ENCODE results near the gene TMSB4X. TPM values are rescaled to one million over a fixed set of nuclear protein-coding genes. Genes with fewer than 3 reads are reported as not detected.
A peak's percentile ranks its signal among the peaks of the same experiment; 100 is the strongest.
"Not testable (repeated sequence)": the region's sequence is repeated elsewhere in the genome, so short reads cannot be mapped to it uniquely, and the experiment has no call there.

Gene TMSB4X
- total RNA-seq, 4 donors from 2014 or later = 435 to 1,751 (median 1,260) TPM

GRCh38 chrX:12979616-12980015, 4.7 kb downstream of the TMSB4X start:
- TF ChIP-seq CTCF (IDR thresholded peaks at IDR 0.05) = no peak
- no peak for TF ChIP-seq POLR2A (IDR thresholded peaks at IDR 0.05)
- DNase-seq = no peak
- intact Hi-C loops (cut with DNase I) = no loop called here
- Histone ChIP-seq H3K4me3 (no peak overlapping the region), H3K27ac (peak overlapping the region in 3 of 4 donors; percentile 28 to 94 (median 91)), H3K36me3 (no peaks in the 10 kb centered on the region), H3K4me1 (peaks cover 0 to 5% (median 4%) of the 10 kb centered on the region in 3 donors), H3K9me3 (no peaks in the 10 kb centered on the region), H3K27me3 (peaks cover 0 to 7% (median 0%) of the 10 kb centered on the region in 4 donors)
- 48 to 59% methylated on average over 6 of the region's 6 CpGs for WGBS, 2 donors

GRCh38 chrX:12980039-12980438, 5.1 kb downstream of the TMSB4X start:
- H3K27me3 ChIP-seq; H3K4me1 ChIP-seq; H3K9me3 ChIP-seq; H3K4me3 ChIP-seq; intact Hi-C loops (cut with DNase I); DNase-seq; H3K36me3 ChIP-seq: not testable (repeated sequence)
- peak overlapping the region in 3 of 4 donors; percentile 28 to 94 (median 91) for H3K27ac ChIP-seq
- 55 to 75% methylated on average over 7 to 9 of the region's 9 CpGs for WGBS, 2 donors

GRCh38 chrX:12981880-12982279, 7.0 kb downstream of the TMSB4X start:
- intact Hi-C loops (cut with DNase I) = no loop called here
- Histone ChIP-seq H3K36me3 (no peaks in the 10 kb centered on the region), H3K27me3 (no peaks in the 10 kb centered on the region), H3K4me1 (peaks cover 0 to 9% (median 6%) of the 10 kb centered on the region in 3 donors), H3K9me3 (no peaks in the 10 kb centered on the region), H3K4me3 (no peak overlapping the region), H3K27ac (peak overlapping the region in 2 of 4 donors; percentile 24 to 25)
- DNase-seq = no peak
- WGBS, 2 donors = 46 to 72% methylated on average over 2 to 3 of the region's 3 CpGs
- TF ChIP-seq POLR2A (IDR thresholded peaks at IDR 0.05) = no peak

DNA sequence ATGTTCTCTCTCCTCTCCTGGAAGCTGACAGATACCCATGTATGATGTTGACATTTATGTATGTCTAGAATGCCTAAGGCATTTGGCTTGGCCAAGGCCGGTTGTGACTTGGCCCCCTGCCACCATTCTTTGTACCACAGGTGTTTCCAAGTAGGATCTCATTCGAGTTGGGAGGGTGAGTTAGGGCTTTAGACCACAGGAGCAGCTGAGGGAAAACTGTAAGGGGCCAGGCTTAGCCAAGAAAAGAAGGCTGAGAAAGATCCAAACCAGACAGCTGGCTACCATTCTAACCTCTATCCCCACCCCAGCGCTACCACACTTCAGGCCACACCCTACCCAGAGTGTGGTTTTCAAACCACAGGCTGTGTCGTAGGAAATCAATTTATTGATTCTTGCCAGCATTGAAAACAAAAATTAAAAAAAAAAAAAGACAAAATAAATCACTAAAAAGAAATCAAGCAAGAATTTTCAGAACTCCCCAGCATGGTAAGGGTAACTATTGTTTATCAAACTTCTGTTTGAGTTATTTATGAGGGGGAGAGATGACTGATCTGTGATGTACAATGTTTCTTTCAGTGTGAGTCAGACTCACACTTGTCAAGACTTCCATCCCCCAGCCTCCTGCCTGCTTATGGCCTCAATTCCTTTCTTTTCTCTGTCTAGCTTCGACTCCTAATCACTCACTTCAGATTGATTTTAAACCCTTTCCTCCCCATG, 9.9 kb downstream of the TMSB4X start:
- H3K4me3 ChIP-seq = no peak overlapping the region
- WGBS, 2 donors = 8 to 24% methylated on average over 5 of the region's 5 CpGs
- no peaks in the 10 kb centered on the region for H3K9me3 ChIP-seq
- peak overlapping the region in 1 of 4 donors; percentile 36 for H3K27ac ChIP-seq
- TF ChIP-seq POLR2A (IDR thresholded peaks at IDR 0.05) = no peak
- TF ChIP-seq CTCF (IDR thresholded peaks at IDR 0.05) = no peak
- peaks cover 0 to 28% (median 9%) of the 10 kb centered on the region in 3 donors for H3K4me1 ChIP-seq
- no peaks in the 10 kb centered on the region for H3K27me3 ChIP-seq
- intact Hi-C loops (cut with DNase I) = no loop called here
- no peak for DNase-seq
- no peaks in the 10 kb centered on the region for H3K36me3 ChIP-seq

GRCh38 chrX:12985331-12985730, 10.4 kb downstream of the TMSB4X start:
- Histone ChIP-seq H3K27ac (no peak overlapping the region), H3K9me3 (no peaks in the 10 kb centered on the region), H3K36me3 (no peaks in the 10 kb centered on the region), H3K4me3 (no peak overlapping the region), H3K4me1 (peaks cover 0 to 34% (median 9%) of the 10 kb centered on the region in 3 donors), H3K27me3 (no peaks in the 10 kb centered on the region)
- intact Hi-C loops (cut with DNase I) = no loop called here
- no peak for DNase-seq
- WGBS, 2 donors = 56 to 100% methylated on average over 1 of the region's 1 CpG
- TF ChIP-seq POLR2A (IDR thresholded peaks at IDR 0.05) (no peak), CTCF (IDR thresholded peaks at IDR 0.05) (no peak)

GRCh38 chrX:12986164-12986779, 11.4 kb downstream of the TMSB4X start:
- intact Hi-C loops (cut with DNase I) = no loop called here
- Histone ChIP-seq H3K36me3 (no peaks in the 10 kb centered on the region), H3K27me3 (no peaks in the 10 kb centered on the region), H3K9me3 (no peaks in the 10 kb centered on the region), H3K4me3 (no peak overlapping the region), H3K27ac (no peak overlapping the region), H3K4me1 (peaks cover 0 to 34% (median 9%) of the 10 kb centered on the region in 3 donors)
- WGBS, 2 donors = 71 to 73% methylated on average over 4 of the region's 4 CpGs
- TF ChIP-seq POLR2A (IDR thresholded peaks at IDR 0.05) = no peak
- TF ChIP-seq CTCF (IDR thresholded peaks at IDR 0.05) = no peak
- DNase-seq = no peak

Data from esophagus squamous epithelium (tissue), 5 donors.